Esophagus muscularis mucosa (tissue), 4 donors: ENCODE measurements around the gene SYNJ2.

Experiments
- EP300 ChIP-seq: sonication (generic); formaldehyde crosslinking; IDR thresholded peaks from one replicate; pipeline ENCODE4 v1.6.1; 2017; ENCODE audit warnings: antibody characterized with exemption
- POLR2AphosphoS5 ChIP-seq, 2 donors: sonication (generic); formaldehyde crosslinking; IDR thresholded peaks; one replicate each; pipeline ENCODE4 v1.6.1; 2017; ENCODE audit warnings: antibody characterized with exemption in 2 of 2
- TF ChIP-seq, protein P1 (sequence below), 3 experiments: fragments of 200-600 bp in 2 of 3; fragments of 450-650 bp in 1 of 3; sonication (generic) in 2 of 3; IDR thresholded peaks; one replicate each; pipeline ENCODE4 v1.5.1; 2017 to 2019; ENCODE audit warnings: antibody characterized with exemption in 3 of 3, mild to moderate bottlenecking in 2 of 3, moderate library complexity in 1 of 3

DNA sequence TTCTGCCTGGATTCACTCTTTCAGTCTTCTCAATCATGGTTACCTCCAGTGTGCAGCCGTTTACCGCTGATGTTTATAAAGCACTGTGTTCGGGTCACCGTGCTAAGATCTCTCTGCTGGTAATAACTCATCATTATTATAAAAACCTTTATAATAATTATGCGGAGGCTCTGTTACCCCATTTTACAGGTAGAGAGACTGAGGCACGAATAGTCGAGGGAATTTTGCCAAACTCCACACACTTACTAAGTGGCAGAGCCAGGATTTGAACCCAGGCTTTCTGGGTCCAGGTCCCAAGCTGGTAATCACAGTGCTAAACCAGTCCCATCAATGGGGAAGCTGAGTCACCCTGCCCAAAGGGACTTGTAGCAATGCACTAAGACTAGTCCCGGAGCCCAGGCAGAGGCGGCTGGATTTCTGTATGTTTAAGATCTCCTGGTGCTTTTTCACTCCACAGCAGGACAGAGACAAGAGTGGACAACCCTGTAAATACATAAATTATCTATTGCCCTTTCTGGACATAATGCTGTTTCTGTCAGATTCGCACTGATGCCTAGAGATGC lies 48.1 kb downstream of the SYNJ2 start:
- TF ChIP-seq POLR2AphosphoS5 (IDR thresholded peaks at IDR 0.05) (no peak), EP300 (no peak)
- TF ChIP-seq, protein P1, sequence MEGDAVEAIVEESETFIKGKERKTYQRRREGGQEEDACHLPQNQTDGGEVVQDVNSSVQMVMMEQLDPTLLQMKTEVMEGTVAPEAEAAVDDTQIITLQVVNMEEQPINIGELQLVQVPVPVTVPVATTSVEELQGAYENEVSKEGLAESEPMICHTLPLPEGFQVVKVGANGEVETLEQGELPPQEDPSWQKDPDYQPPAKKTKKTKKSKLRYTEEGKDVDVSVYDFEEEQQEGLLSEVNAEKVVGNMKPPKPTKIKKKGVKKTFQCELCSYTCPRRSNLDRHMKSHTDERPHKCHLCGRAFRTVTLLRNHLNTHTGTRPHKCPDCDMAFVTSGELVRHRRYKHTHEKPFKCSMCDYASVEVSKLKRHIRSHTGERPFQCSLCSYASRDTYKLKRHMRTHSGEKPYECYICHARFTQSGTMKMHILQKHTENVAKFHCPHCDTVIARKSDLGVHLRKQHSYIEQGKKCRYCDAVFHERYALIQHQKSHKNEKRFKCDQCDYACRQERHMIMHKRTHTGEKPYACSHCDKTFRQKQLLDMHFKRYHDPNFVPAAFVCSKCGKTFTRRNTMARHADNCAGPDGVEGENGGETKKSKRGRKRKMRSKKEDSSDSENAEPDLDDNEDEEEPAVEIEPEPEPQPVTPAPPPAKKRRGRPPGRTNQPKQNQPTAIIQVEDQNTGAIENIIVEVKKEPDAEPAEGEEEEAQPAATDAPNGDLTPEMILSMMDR (IDR thresholded peaks at IDR 0.05) = no peak
